A204.1 (cell line): ENCODE measurements around the gene UMAD1.
"Not testable (repeated sequence)": the region's sequence is repeated elsewhere in the genome, so short reads cannot be mapped to it uniquely, and the experiment has no call there.

Experiments
- FAIRE-seq: peaks from 2 replicates; lab custom pipeline; 2012; peaks lifted over from hg19 to GRCh38; lab: Jason Lieb, UNC

UMAD1 gene

GRCh38 chr7:7652798-7653540, 12.4 kb downstream of the UMAD1 start:
- no peak for FAIRE-seq

- FAIRE-seq: no peak
These were observed 13.1 kb downstream of the UMAD1 start for GRCh38 chr7:7653593-7654187.

- no peak for FAIRE-seq
These were observed 14.6 kb downstream of the UMAD1 start for GRCh38 chr7:7654964-7655715.

- not testable (repeated sequence) for FAIRE-seq
These were observed 15.9 kb downstream of the UMAD1 start for GRCh38 chr7:7656459-7656858.

- peak; percentile 87 for FAIRE-seq
These were observed 22.0 kb downstream of the UMAD1 start for GRCh38 chr7:7662527-7662926.

- FAIRE-seq: no peak
These were observed 23.7 kb downstream of the UMAD1 start for GRCh38 chr7:7664291-7664690.

GRCh38 chr7:7665031-7665430, 24.5 kb downstream of the UMAD1 start:
- no peak for FAIRE-seq

- FAIRE-seq: no peak
These were observed 26.6 kb downstream of the UMAD1 start for GRCh38 chr7:7667187-7667586.

- FAIRE-seq: no peak
These were observed 28.2 kb downstream of the UMAD1 start for GRCh38 chr7:7668706-7669105.

GRCh38 chr7:7670490-7670889, 29.9 kb downstream of the UMAD1 start:
- no peak for FAIRE-seq

GRCh38 chr7:7671361-7671760, 30.8 kb downstream of the UMAD1 start:
- no peak for FAIRE-seq

- FAIRE-seq: no peak
These were observed 32.1 kb downstream of the UMAD1 start for GRCh38 chr7:7672545-7673239.

- FAIRE-seq: no peak
These were observed 32.6 kb downstream of the UMAD1 start for GRCh38 chr7:7673240-7673550.

GRCh38 chr7:7675686-7676085, 35.1 kb downstream of the UMAD1 start:
- FAIRE-seq: no peak

- FAIRE-seq: not testable (repeated sequence)
These were observed 39.1 kb downstream of the UMAD1 start for GRCh38 chr7:7679640-7680039.

- FAIRE-seq: peak; percentile 97
These were observed 40.8 kb downstream of the UMAD1 start for GRCh38 chr7:7681191-7681935.

- no peak for FAIRE-seq
These were observed 41.4 kb downstream of the UMAD1 start for GRCh38 chr7:7681936-7682329.

- no peak for FAIRE-seq
These were observed 42.3 kb downstream of the UMAD1 start for GRCh38 chr7:7682861-7683260.

- FAIRE-seq: no peak
These were observed 46.4 kb downstream of the UMAD1 start for GRCh38 chr7:7686811-7687508.

GRCh38 chr7:7687800-7688199, 47.2 kb downstream of the UMAD1 start:
- FAIRE-seq: no peak

- FAIRE-seq: no peak
These were observed 47.8 kb downstream of the UMAD1 start for GRCh38 chr7:7688310-7688709.

GRCh38 chr7:7688956-7689355, 48.4 kb downstream of the UMAD1 start:
- no peak for FAIRE-seq
